Lower lobe of right lung (tissue), 2 donors: ENCODE measurements around the gene ZBED2. TPM values are rescaled to one million over a fixed set of nuclear protein-coding genes. Genes with fewer than 3 reads are reported as not detected.

Experiments
- ATAC-seq, 2 donors: fragments of 200-7000 bp; cut with Tn5 transposase; one replicate each; pipeline ENCODE4 v1.9.1; 2020 to 2022; ENCODE audit warnings: mild to moderate bottlenecking in 2 of 2, moderate library complexity in 2 of 2
- DNase-seq: peaks from one replicate; pipeline ENCODE4 v3.0.0-alpha.2; 2020
- H3K27ac ChIP-seq: fragments of 200-600 bp; one replicate; pipeline ENCODE4 v1.8.0; 2022
- H3K27me3 ChIP-seq: fragments of 200-600 bp; one replicate; pipeline ENCODE4 v1.8.0; 2022; ENCODE audit warnings: low read depth
- H3K36me3 ChIP-seq: fragments of 200-600 bp; one replicate; pipeline ENCODE4 v1.8.0; 2022; ENCODE audit warnings: mild to moderate bottlenecking
- H3K4me1 ChIP-seq: fragments of 200-600 bp; one replicate; pipeline ENCODE4 v1.8.0; 2022
- H3K4me3 ChIP-seq: fragments of 200-600 bp; one replicate; pipeline ENCODE4 v1.8.0; 2022; ENCODE audit warnings: mild to moderate bottlenecking
- H3K9me3 ChIP-seq: fragments of 200-600 bp; one replicate; pipeline ENCODE4 v1.8.0; 2022
- CTCF ChIP-seq: fragments of 200-600 bp; IDR thresholded peaks from one replicate; pipeline ENCODE4 v1.8.0; 2022; ENCODE audit warnings: antibody characterized with exemption, mild to moderate bottlenecking
- intact Hi-C: fragments of 100-400 bp; cut with DNase I; formaldehyde crosslinking; loops from one replicate; pipeline ENCODE4 v1.11.0; 2022
- total RNA-seq: library from RNA; stranded (reverse); fragmentation: NEBNext Ultra II Directional; extraction: Animal tissue kit (Norgen Biotek cat#: 25700); gene quantifications from one replicate; pipeline ENCODE4 v1.2.1, GENCODE V29; 2021
- donor health status: DM: no; HTN: yes; CAD: no; lungs with severe emphysema.

ZBED2 gene
- total RNA-seq, 1 donor from 2014 or later = 8.2 TPM

GRCh38 chr3:111596328-111596727, 1.2 kb upstream of the ZBED2 start:
- H3K27ac ChIP-seq = no peak overlapping the region
- no peak overlapping the region for H3K4me3 ChIP-seq
- no peaks in the 10 kb centered on the region for H3K27me3 ChIP-seq
- H3K9me3 ChIP-seq = no peaks in the 10 kb centered on the region
- ATAC-seq (no peak), DNase-seq (no peak)
- H3K4me1 ChIP-seq = no peaks in the 10 kb centered on the region
- no peak for TF ChIP-seq CTCF
- no peaks in the 10 kb centered on the region for H3K36me3 ChIP-seq
- intact Hi-C loops = no loop called here

- peak; percentile 38 to 39 for ATAC-seq
- Histone ChIP-seq H3K4me1 (no peaks in the 10 kb centered on the region), H3K27me3 (no peaks in the 10 kb centered on the region), H3K36me3 (no peaks in the 10 kb centered on the region), H3K27ac (no peak overlapping the region), H3K9me3 (no peaks in the 10 kb centered on the region), H3K4me3 (peak overlapping the region; percentile 7)
- DNase-seq = no peak
- no peak for TF ChIP-seq CTCF
- intact Hi-C loops = no loop called here
These were observed 365 bp downstream of the ZBED2 start for GRCh38 chr3:111594781-111595180.

GRCh38 chr3:111594205-111594604, 941 bp downstream of the ZBED2 start:
- H3K36me3 ChIP-seq = no peaks in the 10 kb centered on the region
- TF ChIP-seq CTCF = no peak
- DNase-seq = no peak
- no peaks in the 10 kb centered on the region for H3K27me3 ChIP-seq
- no peak overlapping the region for H3K4me3 ChIP-seq
- peak; percentile 72 to 73 for ATAC-seq
- H3K27ac ChIP-seq = peak overlapping the region; percentile 60
- H3K4me1 ChIP-seq = no peaks in the 10 kb centered on the region
- intact Hi-C loops = no loop called here
- H3K9me3 ChIP-seq = no peaks in the 10 kb centered on the region

- TF ChIP-seq CTCF = no peak
- intact Hi-C loops = no loop called here
- no peak for ATAC-seq
- Histone ChIP-seq H3K27ac (peak overlapping the region; percentile 60), H3K27me3 (no peaks in the 10 kb centered on the region), H3K4me3 (no peak overlapping the region), H3K36me3 (no peaks in the 10 kb centered on the region), H3K9me3 (no peaks in the 10 kb centered on the region), H3K4me1 (no peaks in the 10 kb centered on the region)
- no peak for DNase-seq
These were observed 1.5 kb downstream of the ZBED2 start for GRCh38 chr3:111593666-111594065.

- Histone ChIP-seq H3K27ac (peak overlapping the region; percentile 60), H3K9me3 (no peaks in the 10 kb centered on the region), H3K4me1 (no peaks in the 10 kb centered on the region), H3K27me3 (no peaks in the 10 kb centered on the region), H3K4me3 (no peak overlapping the region), H3K36me3 (no peaks in the 10 kb centered on the region)
- no peak for TF ChIP-seq CTCF
- intact Hi-C loops = no loop called here
- ATAC-seq = no peak
- DNase-seq = no peak
These were observed 2.2 kb downstream of the ZBED2 start for GRCh38 chr3:111592936-111593335.

- Histone ChIP-seq H3K9me3 (no peaks in the 10 kb centered on the region), H3K27ac (no peak overlapping the region), H3K36me3 (no peaks in the 10 kb centered on the region), H3K27me3 (no peaks in the 10 kb centered on the region), H3K4me3 (no peak overlapping the region), H3K4me1 (no peaks in the 10 kb centered on the region)
- TF ChIP-seq CTCF = no peak
- intact Hi-C loops = no loop called here
- DNase-seq (no peak), ATAC-seq (no peak)
These were observed 3.0 kb downstream of the ZBED2 start for GRCh38 chr3:111592143-111592542.
